ENCODE data around the gene NIPAL3.

NIPAL3 gene

DNA sequence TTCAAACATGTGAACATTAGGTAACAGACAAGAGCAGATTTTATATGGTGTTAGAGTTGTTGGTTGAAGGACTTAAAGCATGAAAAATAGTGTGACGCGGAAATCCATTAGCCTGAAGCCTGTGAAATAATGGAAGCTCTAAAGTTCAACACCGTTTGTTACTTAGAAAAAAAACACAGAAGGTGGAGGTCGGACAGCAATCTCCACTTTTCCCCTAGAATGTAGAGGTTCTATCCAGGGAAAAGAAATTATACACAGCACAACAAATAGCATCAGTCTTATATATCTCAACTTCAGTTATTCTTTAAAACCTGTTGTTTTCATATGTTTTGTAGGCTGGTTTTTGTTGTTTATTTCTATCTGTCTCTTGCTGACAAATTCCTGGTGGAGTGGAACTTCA is 89.0 kb downstream of the NIPAL3 start:
- TF ChIP-seq ZNF565 (CRISPR knock-in tag; conservative IDR thresholded peaks at IDR 0.05; ENCODE audit: low read depth) (no peak), GLIS3 (CRISPR knock-in tag; IDR thresholded peaks at IDR 0.05) (no peak), ZC3H10 (CRISPR knock-in tag; IDR thresholded peaks at IDR 0.05) (no peak), ISL1 (CRISPR knock-in tag; IDR thresholded peaks at IDR 0.05) (no peak)
- no peak for ATAC-seq

- TF ChIP-seq ZNF565 (CRISPR knock-in tag; conservative IDR thresholded peaks at IDR 0.05; ENCODE audit: low read depth): no peak
- no peak for TF ChIP-seq TCF4 (CRISPR knock-in tag; IDR thresholded peaks at IDR 0.05; ENCODE audit: borderline replicate concordance)
- no peak for TF ChIP-seq ZC3H10 (CRISPR knock-in tag; IDR thresholded peaks at IDR 0.05)
- TF ChIP-seq ZFP30 (CRISPR knock-in tag; IDR thresholded peaks at IDR 0.05): no peak
- TF ChIP-seq PPARA (CRISPR knock-in tag; IDR thresholded peaks at IDR 0.05; ENCODE audit: borderline replicate concordance): no peak
- no peak for TF ChIP-seq ESRRG (CRISPR knock-in tag; IDR thresholded peaks at IDR 0.05)
- no peak for TF ChIP-seq ZFP3 (CRISPR knock-in tag; IDR thresholded peaks at IDR 0.05)
- TF ChIP-seq ZNF8 (CRISPR knock-in tag; IDR thresholded peaks at IDR 0.05): no peak
- TF ChIP-seq POU6F1 (CRISPR knock-in tag; IDR thresholded peaks at IDR 0.05; ENCODE audit: borderline replicate concordance, low read depth): no peak
- TF ChIP-seq ZNF70 (CRISPR knock-in tag; IDR thresholded peaks at IDR 0.05): no peak
- no peak for TF ChIP-seq CREB5 (CRISPR knock-in tag; IDR thresholded peaks at IDR 0.05; ENCODE audit: low read depth)
- TF ChIP-seq, protein P1, sequence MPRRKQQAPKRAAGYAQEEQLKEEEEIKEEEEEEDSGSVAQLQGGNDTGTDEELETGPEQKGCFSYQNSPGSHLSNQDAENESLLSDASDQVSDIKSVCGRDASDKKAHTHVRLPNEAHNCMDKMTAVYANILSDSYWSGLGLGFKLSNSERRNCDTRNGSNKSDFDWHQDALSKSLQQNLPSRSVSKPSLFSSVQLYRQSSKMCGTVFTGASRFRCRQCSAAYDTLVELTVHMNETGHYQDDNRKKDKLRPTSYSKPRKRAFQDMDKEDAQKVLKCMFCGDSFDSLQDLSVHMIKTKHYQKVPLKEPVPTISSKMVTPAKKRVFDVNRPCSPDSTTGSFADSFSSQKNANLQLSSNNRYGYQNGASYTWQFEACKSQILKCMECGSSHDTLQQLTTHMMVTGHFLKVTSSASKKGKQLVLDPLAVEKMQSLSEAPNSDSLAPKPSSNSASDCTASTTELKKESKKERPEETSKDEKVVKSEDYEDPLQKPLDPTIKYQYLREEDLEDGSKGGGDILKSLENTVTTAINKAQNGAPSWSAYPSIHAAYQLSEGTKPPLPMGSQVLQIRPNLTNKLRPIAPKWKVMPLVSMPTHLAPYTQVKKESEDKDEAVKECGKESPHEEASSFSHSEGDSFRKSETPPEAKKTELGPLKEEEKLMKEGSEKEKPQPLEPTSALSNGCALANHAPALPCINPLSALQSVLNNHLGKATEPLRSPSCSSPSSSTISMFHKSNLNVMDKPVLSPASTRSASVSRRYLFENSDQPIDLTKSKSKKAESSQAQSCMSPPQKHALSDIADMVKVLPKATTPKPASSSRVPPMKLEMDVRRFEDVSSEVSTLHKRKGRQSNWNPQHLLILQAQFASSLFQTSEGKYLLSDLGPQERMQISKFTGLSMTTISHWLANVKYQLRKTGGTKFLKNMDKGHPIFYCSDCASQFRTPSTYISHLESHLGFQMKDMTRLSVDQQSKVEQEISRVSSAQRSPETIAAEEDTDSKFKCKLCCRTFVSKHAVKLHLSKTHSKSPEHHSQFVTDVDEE (CRISPR knock-in tag; IDR thresholded peaks at IDR 0.05): no peak
- no peak for TF ChIP-seq TOX (CRISPR knock-in tag; IDR thresholded peaks at IDR 0.05; ENCODE audit: borderline replicate concordance)
- TF ChIP-seq, protein P2, sequence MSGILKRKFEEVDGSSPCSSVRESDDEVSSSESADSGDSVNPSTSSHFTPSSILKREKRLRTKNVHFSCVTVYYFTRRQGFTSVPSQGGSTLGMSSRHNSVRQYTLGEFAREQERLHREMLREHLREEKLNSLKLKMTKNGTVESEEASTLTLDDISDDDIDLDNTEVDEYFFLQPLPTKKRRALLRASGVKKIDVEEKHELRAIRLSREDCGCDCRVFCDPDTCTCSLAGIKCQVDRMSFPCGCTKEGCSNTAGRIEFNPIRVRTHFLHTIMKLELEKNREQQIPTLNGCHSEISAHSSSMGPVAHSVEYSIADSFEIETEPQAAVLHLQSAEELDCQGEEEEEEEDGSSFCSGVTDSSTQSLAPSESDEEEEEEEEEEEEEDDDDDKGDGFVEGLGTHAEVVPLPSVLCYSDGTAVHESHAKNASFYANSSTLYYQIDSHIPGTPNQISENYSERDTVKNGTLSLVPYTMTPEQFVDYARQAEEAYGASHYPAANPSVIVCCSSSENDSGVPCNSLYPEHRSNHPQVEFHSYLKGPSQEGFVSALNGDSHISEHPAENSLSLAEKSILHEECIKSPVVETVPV (CRISPR knock-in tag; IDR thresholded peaks at IDR 0.05): no peak
- no peak for TF ChIP-seq CSDC2 (CRISPR knock-in tag; IDR thresholded peaks at IDR 0.05)
- TF ChIP-seq ARNTL (CRISPR knock-in tag; IDR thresholded peaks at IDR 0.05; ENCODE audit: borderline replicate concordance, low read depth): no peak
- TF ChIP-seq BACH2 (CRISPR knock-in tag; IDR thresholded peaks at IDR 0.05; ENCODE audit: borderline replicate concordance): no peak
- no peak for ATAC-seq
Observed at GRCh38 chr1:24505816-24506215, 90.2 kb downstream of the NIPAL3 start.

GRCh38 chr1:24506691-24507381 is 91.2 kb downstream of the NIPAL3 start:
- no peak for TF ChIP-seq TCF4 (CRISPR knock-in tag; IDR thresholded peaks at IDR 0.05; ENCODE audit: borderline replicate concordance)
- no peak for TF ChIP-seq ZC3H10 (CRISPR knock-in tag; IDR thresholded peaks at IDR 0.05)
- TF ChIP-seq ISL1 (CRISPR knock-in tag; IDR thresholded peaks at IDR 0.05): no peak
- TF ChIP-seq BACH2 (CRISPR knock-in tag; IDR thresholded peaks at IDR 0.05; ENCODE audit: borderline replicate concordance): no peak
- TF ChIP-seq ARNTL (CRISPR knock-in tag; IDR thresholded peaks at IDR 0.05; ENCODE audit: borderline replicate concordance, low read depth): no peak
- no peak for TF ChIP-seq ESRRG (CRISPR knock-in tag; IDR thresholded peaks at IDR 0.05)
- no peak for TF ChIP-seq TOX (CRISPR knock-in tag; IDR thresholded peaks at IDR 0.05; ENCODE audit: borderline replicate concordance)
- TF ChIP-seq, protein P2 (CRISPR knock-in tag; IDR thresholded peaks at IDR 0.05): no peak
- no peak for TF ChIP-seq ZFP3 (CRISPR knock-in tag; IDR thresholded peaks at IDR 0.05)
- TF ChIP-seq PPARA (CRISPR knock-in tag; IDR thresholded peaks at IDR 0.05; ENCODE audit: borderline replicate concordance): no peak
- no peak for TF ChIP-seq ZNF70 (CRISPR knock-in tag; IDR thresholded peaks at IDR 0.05)
- TF ChIP-seq, protein P1 (CRISPR knock-in tag; IDR thresholded peaks at IDR 0.05): no peak
- no peak for TF ChIP-seq CSDC2 (CRISPR knock-in tag; IDR thresholded peaks at IDR 0.05)
- no peak for TF ChIP-seq ZNF565 (CRISPR knock-in tag; conservative IDR thresholded peaks at IDR 0.05; ENCODE audit: low read depth)
- TF ChIP-seq CREB5 (CRISPR knock-in tag; IDR thresholded peaks at IDR 0.05; ENCODE audit: low read depth): no peak
- no peak for ATAC-seq
